NT2/D1 (cell line): ENCODE measurements around the gene CRLF2.

Source experiments
- YY1 ChIP-seq: IDR thresholded peaks from 2 replicates; pipeline ENCODE4 v1.6.1; 2011; ENCODE audit not compliant: insufficient read length, insufficient read depth
- ZNF274 ChIP-seq: IDR thresholded peaks from 2 replicates; pipeline ENCODE4 v1.6.1; 2011; ENCODE audit warnings: mild to moderate bottlenecking, low read depth, low read length

GRCh38 chrX:1147611-1148515, 64.6 kb downstream of the CRLF2 start:
- TF ChIP-seq YY1 (no peak), ZNF274 (no peak)
